ENCODE data around the gene PLSCR2. TPM values are rescaled to one million over a fixed set of nuclear protein-coding genes. Genes with fewer than 3 reads are reported as not detected.
"Not testable (repeated sequence)": the region's sequence is repeated elsewhere in the genome, so short reads cannot be mapped to it uniquely, and the experiment has no call there.

The PLSCR2 gene
- total and polyA plus RNA-seq, 9 donors, result 0.28 to 0.39 (median 0.29) TPM; not detected in 6

GRCh38 chr3:146502887-146503460 is 33.6 kb upstream of the PLSCR2 start:
- no peak overlapping the region for H3K4me3 ChIP-seq (ENCODE audit: low read length)
- no CpG with 5 or more reads among the region's 1 CpG for WGBS (ENCODE audit: insufficient coverage)
- no peak overlapping the region for H3K27ac ChIP-seq (ENCODE audit: low read length)

GRCh38 chr3:146501752-146502151 is 32.4 kb upstream of the PLSCR2 start:
- DNase-seq, result no peak
- Histone ChIP-seq H3K27me3 (ENCODE audit: control insufficient read depth, insufficient read depth, low read length) (no peaks in the 10 kb centered on the region), H3K4me1 (ENCODE audit: control insufficient read depth, insufficient read depth, low read length) (no peaks in the 10 kb centered on the region), H3K36me3 (ENCODE audit: control insufficient read depth, insufficient read depth, low read length) (no peaks in the 10 kb centered on the region), H3K9me3 (replicated peaks; ENCODE audit: control insufficient read depth, low read depth, low read length) (no peaks in the 10 kb centered on the region), H3K4me3 (ENCODE audit: low read length) (no peak overlapping the region), H3K27ac (ENCODE audit: low read length) (no peak overlapping the region)

More at GRCh38 chr3:146502887-146503460, 33.6 kb upstream of the PLSCR2 start:
- no peak for DNase-seq
- Histone ChIP-seq H3K36me3 (ENCODE audit: control insufficient read depth, insufficient read depth, low read length) (no peaks in the 10 kb centered on the region), H3K9me3 (replicated peaks; ENCODE audit: control insufficient read depth, low read depth, low read length) (no peaks in the 10 kb centered on the region), H3K4me1 (ENCODE audit: control insufficient read depth, insufficient read depth, low read length) (no peaks in the 10 kb centered on the region), H3K27me3 (ENCODE audit: control insufficient read depth, insufficient read depth, low read length) (no peaks in the 10 kb centered on the region)

GRCh38 chr3:146499701-146500100 is 30.3 kb upstream of the PLSCR2 start:
- H3K36me3 ChIP-seq (ENCODE audit: control insufficient read depth, insufficient read depth, low read length), result no peaks in the 10 kb centered on the region
- no peaks in the 10 kb centered on the region for H3K27me3 ChIP-seq (ENCODE audit: control insufficient read depth, insufficient read depth, low read length)
- H3K4me3 ChIP-seq (ENCODE audit: low read length), result no peak overlapping the region
- no peak overlapping the region for H3K27ac ChIP-seq (ENCODE audit: low read length)
- DNase-seq, result no peak
- H3K9me3 ChIP-seq (replicated peaks; ENCODE audit: control insufficient read depth, low read depth, low read length), result no peaks in the 10 kb centered on the region
- H3K4me1 ChIP-seq (ENCODE audit: control insufficient read depth, insufficient read depth, low read length), result no peaks in the 10 kb centered on the region
- no CpG with 5 or more reads among the region's 1 CpG for WGBS (ENCODE audit: insufficient coverage)

GRCh38 chr3:146498002-146498736 is 28.8 kb upstream of the PLSCR2 start:
- no peak overlapping the region for H3K4me3 ChIP-seq (ENCODE audit: low read length)
- H3K9me3 ChIP-seq (replicated peaks; ENCODE audit: control insufficient read depth, low read depth, low read length), result no peaks in the 10 kb centered on the region
- DNase-seq, result no peak
- H3K27me3 ChIP-seq (ENCODE audit: control insufficient read depth, insufficient read depth, low read length), result no peaks in the 10 kb centered on the region
- H3K36me3 ChIP-seq (ENCODE audit: control insufficient read depth, insufficient read depth, low read length), result no peaks in the 10 kb centered on the region
- WGBS (ENCODE audit: insufficient coverage), result 94% methylated on average over 5 of the region's 13 CpGs
- H3K4me1 ChIP-seq (ENCODE audit: control insufficient read depth, insufficient read depth, low read length), result no peaks in the 10 kb centered on the region
- no peak overlapping the region for H3K27ac ChIP-seq (ENCODE audit: low read length)

- 93% methylated on average over 27 of the region's 28 CpGs for WGBS (ENCODE audit: insufficient coverage)
- not testable (repeated sequence) for DNase-seq; H3K4me3 ChIP-seq (ENCODE audit: low read length); H3K27ac ChIP-seq (ENCODE audit: low read length); H3K36me3 ChIP-seq (ENCODE audit: control insufficient read depth, insufficient read depth, low read length); H3K4me1 ChIP-seq (ENCODE audit: control insufficient read depth, insufficient read depth, low read length); H3K27me3 ChIP-seq (ENCODE audit: control insufficient read depth, insufficient read depth, low read length); H3K9me3 ChIP-seq (replicated peaks; ENCODE audit: control insufficient read depth, low read depth, low read length)
These were observed 27.9 kb upstream of the PLSCR2 start for GRCh38 chr3:146497145-146497843.

- 40% methylated on average over 1 of the region's 1 CpG for WGBS (ENCODE audit: insufficient coverage)
- Histone ChIP-seq H3K27me3 (ENCODE audit: control insufficient read depth, insufficient read depth, low read length) (no peaks in the 10 kb centered on the region), H3K4me3 (ENCODE audit: low read length) (no peak overlapping the region), H3K27ac (ENCODE audit: low read length) (no peak overlapping the region), H3K4me1 (ENCODE audit: control insufficient read depth, insufficient read depth, low read length) (no peaks in the 10 kb centered on the region), H3K9me3 (replicated peaks; ENCODE audit: control insufficient read depth, low read depth, low read length) (no peaks in the 10 kb centered on the region), H3K36me3 (ENCODE audit: control insufficient read depth, insufficient read depth, low read length) (no peaks in the 10 kb centered on the region)
- DNase-seq, result no peak
These were observed 27.4 kb upstream of the PLSCR2 start for GRCh38 chr3:146496726-146497125.

- H3K27ac ChIP-seq (ENCODE audit: low read length), result no peak overlapping the region
- no peak overlapping the region for H3K4me3 ChIP-seq (ENCODE audit: low read length)
- H3K36me3 ChIP-seq (ENCODE audit: control insufficient read depth, insufficient read depth, low read length), result no peaks in the 10 kb centered on the region
- no peaks in the 10 kb centered on the region for H3K27me3 ChIP-seq (ENCODE audit: control insufficient read depth, insufficient read depth, low read length)
- H3K9me3 ChIP-seq (replicated peaks; ENCODE audit: control insufficient read depth, low read depth, low read length), result no peaks in the 10 kb centered on the region
- DNase-seq, result no peak
- 14% methylated on average over 1 of the region's 1 CpG for WGBS (ENCODE audit: insufficient coverage)
- H3K4me1 ChIP-seq (ENCODE audit: control insufficient read depth, insufficient read depth, low read length), result no peaks in the 10 kb centered on the region
These were observed 26.9 kb upstream of the PLSCR2 start for GRCh38 chr3:146496251-146496650.

GRCh38 chr3:146493761-146494160 is 24.4 kb upstream of the PLSCR2 start:
- no peak for DNase-seq
- Histone ChIP-seq H3K36me3 (ENCODE audit: control insufficient read depth, insufficient read depth, low read length) (no peaks in the 10 kb centered on the region), H3K4me3 (ENCODE audit: low read length) (no peak overlapping the region), H3K9me3 (replicated peaks; ENCODE audit: control insufficient read depth, low read depth, low read length) (no peaks in the 10 kb centered on the region), H3K27me3 (ENCODE audit: control insufficient read depth, insufficient read depth, low read length) (no peaks in the 10 kb centered on the region), H3K27ac (ENCODE audit: low read length) (no peak overlapping the region), H3K4me1 (ENCODE audit: control insufficient read depth, insufficient read depth, low read length) (no peaks in the 10 kb centered on the region)
- no CpG with 5 or more reads among the region's 2 CpGs for WGBS (ENCODE audit: insufficient coverage)

- WGBS (ENCODE audit: insufficient coverage), result no CpG with 5 or more reads among the region's 2 CpGs
- Histone ChIP-seq H3K4me1 (ENCODE audit: control insufficient read depth, insufficient read depth, low read length) (no peaks in the 10 kb centered on the region), H3K9me3 (replicated peaks; ENCODE audit: control insufficient read depth, low read depth, low read length) (no peaks in the 10 kb centered on the region)
These were observed 23.9 kb upstream of the PLSCR2 start for GRCh38 chr3:146493221-146493620.

GRCh38 chr3:146491303-146491702 is 21.9 kb upstream of the PLSCR2 start:
- no peak overlapping the region for H3K4me3 ChIP-seq (ENCODE audit: low read length)
- no CpG with 5 or more reads among the region's 2 CpGs for WGBS (ENCODE audit: insufficient coverage)
- no peak for DNase-seq
- no peaks in the 10 kb centered on the region for H3K4me1 ChIP-seq (ENCODE audit: control insufficient read depth, insufficient read depth, low read length)
- no peaks in the 10 kb centered on the region for H3K9me3 ChIP-seq (replicated peaks; ENCODE audit: control insufficient read depth, low read depth, low read length)
- H3K36me3 ChIP-seq (ENCODE audit: control insufficient read depth, insufficient read depth, low read length), result no peaks in the 10 kb centered on the region
- no peaks in the 10 kb centered on the region for H3K27me3 ChIP-seq (ENCODE audit: control insufficient read depth, insufficient read depth, low read length)
- H3K27ac ChIP-seq (ENCODE audit: low read length), result no peak overlapping the region

More at GRCh38 chr3:146493221-146493620, 23.9 kb upstream of the PLSCR2 start:
- Histone ChIP-seq H3K27me3 (ENCODE audit: control insufficient read depth, insufficient read depth, low read length) (no peaks in the 10 kb centered on the region), H3K27ac (ENCODE audit: low read length) (no peak overlapping the region), H3K36me3 (ENCODE audit: control insufficient read depth, insufficient read depth, low read length) (no peaks in the 10 kb centered on the region), H3K4me3 (ENCODE audit: low read length) (no peak overlapping the region)
- no peak for DNase-seq

All from muscle of leg (tissue), 11 donors.